ENCODE results near the gene CA10. TPM values are rescaled to one million over a fixed set of nuclear protein-coding genes. Genes with fewer than 3 reads are reported as not detected.

The CA10 gene
- total and polyA plus RNA-seq, 11 donors: not detected

DNA sequence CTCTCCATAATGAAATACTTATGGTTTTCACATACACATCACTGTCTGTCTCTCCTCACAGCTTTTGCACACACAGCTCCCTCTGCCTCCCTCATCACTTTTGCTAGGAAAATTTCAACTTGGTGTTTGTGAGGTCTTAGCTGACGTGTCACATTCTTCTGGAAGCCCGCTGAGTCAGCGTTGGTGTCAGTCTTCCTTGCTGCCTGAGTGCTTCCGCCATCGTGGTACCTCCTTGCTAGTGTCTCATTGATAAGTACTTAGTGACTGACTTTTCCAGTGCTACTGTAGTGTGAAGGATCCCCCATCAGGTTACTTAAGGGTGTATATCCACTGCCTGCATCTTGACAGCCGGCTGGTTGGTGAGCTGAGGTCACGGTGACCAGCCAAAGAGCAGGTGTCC is 33.5 kb downstream of the CA10 start:
- no peak overlapping the region for H3K27ac ChIP-seq
- no peak for ATAC-seq
- DNase-seq: no peak
- peaks cover 0 to 6% (median 0%) of the 10 kb centered on the region in 12 donors for H3K9me3 ChIP-seq
- TF ChIP-seq POLR2A (IDR thresholded peaks at IDR 0.05) (no peak), CTCF (IDR thresholded peaks at IDR 0.05) (no peak)
- WGBS, 4 donors: 71 to 77% (median 73%) methylated on average over 7 of the region's 7 CpGs
- no peaks in the 10 kb centered on the region for H3K4me1 ChIP-seq
- no peak overlapping the region for H3K4me3 ChIP-seq
- H3K36me3 ChIP-seq: no peaks in the 10 kb centered on the region
- peaks cover 0 to 7% (median 0%) of the 10 kb centered on the region in 9 donors for H3K27me3 ChIP-seq
- intact Hi-C loops (cut with DNase I): loop anchor here in 1 of 10 donors (10.0 kb wide), 1 partner anchor 60 kb away; no protein-coding TSS in a partner anchor

GRCh38 chr17:52124561-52124960 is 34.0 kb downstream of the CA10 start:
- no peak overlapping the region for H3K27ac ChIP-seq
- no peak for TF ChIP-seq CTCF (IDR thresholded peaks at IDR 0.05)
- TF ChIP-seq POLR2A (IDR thresholded peaks at IDR 0.05): no peak
- H3K27me3 ChIP-seq: peaks cover 0 to 7% (median 0%) of the 10 kb centered on the region in 9 donors
- no peaks in the 10 kb centered on the region for H3K36me3 ChIP-seq
- ATAC-seq: no peak
- H3K4me3 ChIP-seq: no peak overlapping the region
- no peak for DNase-seq
- peaks cover 0 to 6% (median 0%) of the 10 kb centered on the region in 12 donors for H3K9me3 ChIP-seq
- no peaks in the 10 kb centered on the region for H3K4me1 ChIP-seq
- intact Hi-C loops (cut with DNase I): loop anchor here in 1 of 10 donors (10.0 kb wide), 1 partner anchor 60 kb away; no protein-coding TSS in a partner anchor

DNA sequence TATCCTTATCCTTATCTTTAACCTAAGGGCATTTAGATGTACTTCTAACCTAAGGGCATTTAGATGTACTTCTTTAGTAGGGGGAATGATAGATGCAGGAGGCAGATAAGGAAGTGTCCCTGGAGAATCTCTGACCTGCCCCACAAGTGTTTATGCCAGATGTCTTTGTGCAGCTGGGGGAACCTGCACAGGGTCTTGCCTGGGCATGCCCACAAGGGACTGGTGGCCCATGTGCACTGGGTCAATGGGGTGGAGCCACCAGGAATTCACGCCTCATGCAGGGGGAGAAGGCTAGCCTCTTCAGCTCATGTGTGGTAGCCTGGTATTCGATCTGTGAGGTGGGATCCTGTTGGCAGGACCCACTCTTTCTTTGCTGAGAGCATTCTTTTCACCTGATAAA is 38.0 kb downstream of the CA10 start:
- Histone ChIP-seq H3K4me3 (no peak overlapping the region), H3K27ac (no peak overlapping the region), H3K9me3 (peaks cover 0 to 8% (median 0%) of the 10 kb centered on the region in 12 donors), H3K4me1 (no peaks in the 10 kb centered on the region), H3K36me3 (no peaks in the 10 kb centered on the region), H3K27me3 (peaks cover 0 to 7% (median 0%) of the 10 kb centered on the region in 9 donors)
- intact Hi-C loops (cut with DNase I): loop anchor here in 1 of 10 donors (10.0 kb wide), 1 partner anchor 56 kb away; no protein-coding TSS in a partner anchor
- DNase-seq (no peak), ATAC-seq (no peak)
- WGBS, 4 donors: 61 to 89% (median 76%) methylated on average over 2 of the region's 2 CpGs
- TF ChIP-seq POLR2A (IDR thresholded peaks at IDR 0.05): no peak
- TF ChIP-seq CTCF (IDR thresholded peaks at IDR 0.05): no peak

DNA sequence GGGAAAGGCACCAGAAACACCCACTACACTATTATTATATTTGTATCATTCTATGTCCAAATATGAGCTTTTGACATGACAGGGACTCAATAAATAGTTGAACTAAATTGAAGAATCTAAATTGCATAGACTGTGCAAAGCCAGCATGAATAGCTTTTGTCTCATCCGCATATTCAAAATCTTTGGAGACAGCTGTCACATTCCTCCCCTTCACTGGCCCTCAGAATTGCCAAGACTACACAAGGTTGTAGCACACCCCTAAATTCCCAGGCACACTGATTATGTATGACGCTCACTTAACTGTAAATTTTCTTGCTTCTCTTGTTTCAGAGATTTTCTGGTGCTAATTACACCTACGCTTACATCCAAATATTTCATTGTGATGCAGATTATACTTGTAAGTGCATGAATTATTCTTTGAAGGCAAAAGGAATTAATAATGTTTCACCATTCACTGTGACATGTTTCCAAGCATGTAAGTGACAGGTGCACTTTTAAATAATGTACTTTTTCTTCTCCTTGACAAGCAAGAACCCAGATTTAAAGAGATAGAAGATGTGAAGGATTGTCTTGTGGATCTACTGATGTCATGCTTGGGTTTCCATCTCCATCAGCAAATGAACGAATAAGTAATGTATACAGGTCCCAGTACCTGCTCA is 47.5 kb downstream of the CA10 start:
- no peak for DNase-seq
- intact Hi-C loops (cut with DNase I): no loop called here
- ATAC-seq: no peak
- H3K4me3 ChIP-seq: no peak overlapping the region
- no peaks in the 10 kb centered on the region for H3K4me1 ChIP-seq
- no peaks in the 10 kb centered on the region for H3K36me3 ChIP-seq
- 58 to 78% (median 69%) methylated on average over 4 of the region's 4 CpGs for WGBS, 4 donors
- no peak overlapping the region for H3K27ac ChIP-seq
- peaks cover 0 to 6% (median 0%) of the 10 kb centered on the region in 12 donors for H3K9me3 ChIP-seq
- TF ChIP-seq POLR2A (IDR thresholded peaks at IDR 0.05): no peak
- TF ChIP-seq CTCF (IDR thresholded peaks at IDR 0.05): no peak
- peaks cover 0 to 9% (median 0%) of the 10 kb centered on the region in 9 donors for H3K27me3 ChIP-seq

Data from heart left ventricle (tissue), 16 donors.